AG20443 (cell line): ENCODE measurements around the gene MGAT5.

ENCODE experiments used
- DNase-seq: peaks from one replicate; pipeline ENCODE4 v3.0.0; 2012; ENCODE audit warnings: low spot score, mixed read lengths

Gene MGAT5

DNA sequence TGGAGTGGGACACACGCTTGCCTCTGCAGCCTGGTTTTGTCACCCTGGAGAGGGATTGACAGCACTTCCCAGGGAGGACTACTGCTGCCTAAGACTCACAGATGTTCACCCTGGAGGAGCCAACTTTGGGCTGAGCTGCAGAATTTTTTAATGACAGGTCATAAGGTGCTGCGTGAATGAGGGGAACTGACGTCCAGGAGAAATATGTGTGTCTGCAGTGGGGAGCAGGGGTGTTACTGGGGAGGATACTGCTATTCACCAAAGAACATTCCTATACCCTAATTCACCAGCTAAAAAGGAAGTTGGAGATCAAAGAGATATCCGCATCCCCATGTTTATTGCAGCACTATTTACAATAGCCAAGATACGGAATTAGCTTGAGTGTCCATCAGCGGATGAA is 144.4 kb downstream of the MGAT5 start:
- DNase-seq: peak; percentile 71

DNA sequence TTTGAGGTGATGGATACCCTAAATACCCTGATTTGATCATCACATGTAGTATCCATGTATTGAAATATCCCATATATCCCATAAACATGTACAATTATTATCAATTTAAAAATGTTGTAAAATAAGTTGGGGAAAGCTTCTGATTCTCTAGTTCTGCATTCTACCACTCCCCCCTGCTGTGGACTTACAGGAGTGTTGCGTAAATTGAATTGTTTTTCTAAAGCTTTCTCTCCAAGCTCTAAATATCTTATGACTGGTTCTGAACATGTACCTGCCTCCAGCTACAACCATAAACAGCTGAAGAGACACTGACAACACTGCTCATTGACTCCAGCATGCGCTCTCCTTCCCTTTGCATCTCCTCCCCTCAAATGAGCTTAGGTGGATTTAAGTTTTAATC is 145.2 kb downstream of the MGAT5 start:
- no peak for DNase-seq

DNA sequence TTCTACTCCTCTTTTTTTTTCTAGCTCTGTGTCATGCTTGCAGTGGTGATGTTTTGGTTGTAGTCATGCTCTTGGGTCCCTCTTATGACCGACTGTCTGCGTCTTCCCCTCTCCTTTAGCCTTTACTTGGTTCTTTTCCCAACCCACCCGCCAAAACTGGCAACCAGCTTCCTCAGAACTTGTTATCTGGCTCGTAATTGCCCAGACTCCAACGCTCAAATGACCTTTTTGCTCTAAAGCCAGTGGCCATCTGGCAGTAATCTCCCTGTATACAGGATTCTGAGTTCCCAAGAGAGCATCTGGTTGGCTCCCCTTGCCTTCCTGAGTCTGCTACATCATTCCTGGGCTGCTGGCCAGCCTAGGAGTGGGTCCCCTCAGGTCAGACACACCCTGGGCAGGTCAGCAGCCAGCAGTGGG is 147.2 kb downstream of the MGAT5 start:
- peak; percentile 20 for DNase-seq

DNA sequence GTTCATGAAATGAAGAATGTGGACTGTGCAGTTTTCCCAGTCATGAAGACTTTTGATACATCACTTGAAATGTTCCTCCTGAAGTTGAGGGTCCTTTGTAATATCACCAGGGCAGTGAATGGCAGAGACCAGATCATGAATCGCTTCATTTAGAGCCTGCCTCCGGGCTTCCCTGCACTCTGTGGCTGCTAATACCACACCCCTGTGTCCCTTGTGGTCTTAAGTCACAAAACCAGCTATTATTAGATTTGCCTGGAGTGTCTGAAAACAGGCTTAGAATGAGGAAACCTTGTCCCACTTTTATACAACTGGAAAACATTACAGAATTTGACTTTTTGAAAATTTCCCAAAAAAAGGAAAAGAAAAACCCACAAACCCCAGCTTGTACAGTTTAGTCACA is 147.9 kb downstream of the MGAT5 start:
- peak; percentile 57 for DNase-seq

DNA sequence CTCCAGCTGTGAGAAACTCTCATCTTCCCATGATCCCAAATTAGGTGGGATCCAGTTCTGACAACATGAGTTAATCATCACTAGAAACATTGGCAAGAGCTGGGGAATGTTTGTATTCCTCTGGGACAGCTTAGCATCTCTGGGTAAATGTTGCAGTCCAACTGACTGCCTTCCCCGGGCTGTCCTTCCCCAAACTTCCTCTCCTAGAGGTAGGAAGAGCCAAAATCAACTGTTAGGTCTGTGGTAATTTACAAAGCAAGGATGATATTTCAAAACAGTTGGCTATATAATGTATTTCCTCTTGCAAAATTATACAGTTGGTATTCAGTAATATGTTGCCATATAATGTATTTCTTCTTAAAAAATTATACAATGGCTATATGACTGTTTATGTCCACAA is 148.5 kb downstream of the MGAT5 start:
- DNase-seq: peak; percentile 80

DNA sequence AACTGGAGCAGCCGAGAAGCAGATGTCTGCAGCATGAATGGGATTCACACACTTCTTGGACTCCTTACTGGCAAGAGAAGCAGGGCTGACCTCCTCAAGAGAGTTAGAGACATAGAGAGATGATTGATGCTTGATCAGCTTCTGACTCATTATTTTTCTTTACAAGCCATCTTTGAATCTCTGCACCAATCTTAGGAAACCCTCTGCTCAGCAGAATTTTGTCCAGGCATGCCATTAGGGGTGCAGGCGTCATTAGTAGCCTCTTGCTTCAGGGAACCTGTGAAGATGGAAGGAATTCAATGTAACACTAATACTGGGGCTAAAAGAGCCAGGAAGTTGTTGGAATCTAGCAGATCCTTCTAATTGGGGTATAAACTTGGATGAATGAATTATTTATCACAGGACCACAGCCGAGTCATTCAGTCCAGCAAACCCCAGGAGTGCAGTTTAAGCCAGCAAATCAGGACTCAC is 151.8 kb downstream of the MGAT5 start:
- no peak for DNase-seq

DNA sequence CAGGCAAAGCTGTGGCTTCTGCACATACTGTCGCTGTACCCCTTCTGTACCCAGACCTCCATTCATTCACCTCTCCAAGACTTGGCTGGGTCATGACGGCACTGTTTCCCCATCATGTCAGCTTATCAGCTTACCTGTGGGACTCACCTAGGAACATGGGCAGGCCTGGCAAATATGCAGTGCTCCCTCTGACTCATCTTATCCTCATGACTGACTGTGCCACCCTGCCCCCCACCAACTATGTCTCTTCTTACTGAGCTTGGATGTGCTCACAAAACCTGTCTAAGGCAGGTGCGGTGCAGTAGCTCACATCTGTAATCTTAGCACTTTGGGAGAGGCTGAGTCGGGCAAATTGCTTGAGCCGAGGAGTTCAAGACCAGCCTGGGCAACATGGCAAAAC is 152.4 kb downstream of the MGAT5 start:
- DNase-seq: no peak

DNA sequence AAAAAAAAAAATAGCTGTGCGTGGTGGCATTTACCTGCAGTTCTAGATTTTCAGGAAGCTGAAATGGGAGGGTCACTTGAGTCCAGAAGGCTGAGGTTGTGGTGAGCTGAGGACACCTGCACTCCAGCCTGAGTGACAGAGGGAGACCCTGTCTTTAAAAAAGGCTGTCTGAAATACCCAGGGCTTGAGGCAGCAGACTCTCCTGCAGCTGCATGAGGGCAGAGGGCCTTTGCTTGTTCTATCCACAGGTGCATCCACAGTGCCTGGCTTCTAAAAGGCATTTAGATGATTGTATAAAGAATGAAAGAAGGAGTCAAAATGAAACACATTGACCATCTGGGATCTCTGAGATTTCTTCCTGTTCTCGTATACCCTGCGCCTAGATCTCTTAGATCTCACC is 152.9 kb downstream of the MGAT5 start:
- no peak for DNase-seq

DNA sequence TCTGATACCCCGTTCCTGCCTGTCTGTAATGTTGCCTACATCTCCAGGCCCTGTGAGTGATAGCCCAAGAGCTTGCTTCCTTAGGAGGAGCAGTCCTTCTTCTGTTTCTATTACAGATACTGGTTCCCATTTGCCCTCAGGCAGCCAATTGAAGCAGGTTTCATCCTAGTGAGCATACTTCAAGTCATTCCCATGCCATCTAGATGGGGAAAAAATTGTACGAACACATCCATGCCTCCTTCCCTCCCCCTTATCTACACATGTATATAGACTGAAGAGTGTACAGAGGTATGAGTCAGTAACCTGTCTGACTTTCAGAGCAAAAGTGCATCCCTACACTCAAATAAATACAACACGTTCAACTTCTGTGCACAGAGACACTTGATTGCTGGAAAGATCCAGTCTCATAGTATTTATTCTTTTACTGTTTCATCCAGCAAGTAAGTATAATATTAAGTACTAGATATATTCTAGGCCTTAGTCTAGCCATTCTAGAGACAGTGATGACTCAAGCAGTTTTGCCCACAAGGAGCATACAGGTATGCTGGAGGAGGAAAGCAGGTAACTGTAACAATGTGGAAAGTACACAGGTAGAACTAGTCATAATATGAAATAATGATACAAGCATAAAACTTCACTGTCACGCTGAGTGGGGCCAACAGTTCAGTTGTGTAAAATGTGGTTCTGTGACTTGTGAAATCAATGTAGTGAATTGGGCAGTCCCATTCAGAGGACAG is 153.4 kb downstream of the MGAT5 start:
- DNase-seq: no peak

DNA sequence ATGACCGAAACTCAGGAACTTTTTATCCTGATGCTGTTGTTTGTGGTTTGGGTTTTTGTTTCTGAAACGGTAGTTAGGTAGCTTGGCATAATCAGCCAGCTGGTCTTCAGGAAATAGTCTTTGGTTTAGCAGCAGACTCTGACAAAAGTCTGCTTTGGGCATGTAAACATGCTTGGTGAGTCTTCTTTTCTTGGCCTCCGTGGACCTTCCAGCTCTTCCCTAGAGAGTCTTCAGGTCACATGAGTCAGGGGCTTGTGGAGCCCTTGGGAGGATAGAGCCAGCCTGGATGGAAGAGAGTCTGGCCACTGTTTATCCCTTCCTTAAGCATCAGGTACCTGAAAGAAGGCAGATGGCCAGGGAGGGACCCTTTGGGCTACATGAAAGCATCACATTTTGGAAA is 154.5 kb downstream of the MGAT5 start:
- no peak for DNase-seq

DNA sequence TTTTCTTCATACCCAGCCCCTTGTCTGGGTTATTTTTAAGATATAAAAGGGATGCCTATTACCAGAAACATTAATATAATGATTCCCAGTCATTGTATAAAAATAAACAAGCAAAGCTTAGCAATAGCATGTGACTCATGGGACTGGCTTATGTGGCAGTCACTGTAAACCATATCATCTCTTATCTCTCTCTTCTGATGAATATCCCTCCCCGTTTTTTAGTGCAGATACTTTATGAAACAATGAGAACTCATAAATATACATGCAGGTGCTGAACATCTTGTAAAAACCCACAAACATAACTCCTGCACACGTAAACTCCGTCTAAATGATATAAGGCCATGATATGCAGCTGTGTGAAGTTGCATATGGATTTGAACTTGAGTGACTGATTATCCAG is 154.9 kb downstream of the MGAT5 start:
- DNase-seq: no peak

DNA sequence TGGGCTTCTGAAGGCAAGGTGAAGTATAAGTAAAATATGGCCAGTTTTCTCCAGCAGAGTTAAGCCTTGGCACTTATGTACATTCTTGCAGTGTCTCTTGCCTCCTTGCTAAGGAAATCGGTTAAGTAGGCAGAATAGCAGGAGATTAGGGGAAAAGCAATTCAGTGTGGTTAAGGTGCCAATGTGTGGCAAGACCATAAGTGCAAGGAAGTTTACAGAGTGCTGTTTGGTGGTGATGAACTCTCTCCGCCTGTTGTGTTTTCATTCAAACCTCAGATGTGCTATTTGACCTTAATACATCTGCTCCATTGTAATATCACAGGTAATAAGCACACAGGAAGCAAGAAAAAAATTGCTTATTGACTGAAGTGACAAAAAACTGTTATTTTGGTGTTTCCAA is 156.1 kb downstream of the MGAT5 start:
- DNase-seq: no peak

DNA sequence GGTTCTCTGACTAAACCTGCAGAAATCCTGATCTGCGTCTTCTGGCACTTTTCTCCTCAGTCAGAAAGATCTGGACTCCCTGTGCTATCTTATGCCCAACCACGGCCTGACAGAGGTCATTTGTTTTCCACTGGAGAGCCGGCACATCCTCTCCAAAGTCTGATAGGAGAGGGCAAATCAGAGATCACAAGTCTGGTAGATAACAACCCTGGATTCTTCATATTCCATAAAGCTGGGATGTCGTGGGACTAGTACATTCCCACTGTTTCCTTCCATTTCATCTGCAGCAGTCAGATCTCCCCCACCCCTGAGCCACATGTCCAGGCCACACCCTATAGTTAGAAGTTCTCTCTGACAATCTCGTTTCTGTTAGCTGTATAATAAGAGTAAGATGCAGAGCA is 157.0 kb downstream of the MGAT5 start:
- peak; percentile 22 for DNase-seq

DNA sequence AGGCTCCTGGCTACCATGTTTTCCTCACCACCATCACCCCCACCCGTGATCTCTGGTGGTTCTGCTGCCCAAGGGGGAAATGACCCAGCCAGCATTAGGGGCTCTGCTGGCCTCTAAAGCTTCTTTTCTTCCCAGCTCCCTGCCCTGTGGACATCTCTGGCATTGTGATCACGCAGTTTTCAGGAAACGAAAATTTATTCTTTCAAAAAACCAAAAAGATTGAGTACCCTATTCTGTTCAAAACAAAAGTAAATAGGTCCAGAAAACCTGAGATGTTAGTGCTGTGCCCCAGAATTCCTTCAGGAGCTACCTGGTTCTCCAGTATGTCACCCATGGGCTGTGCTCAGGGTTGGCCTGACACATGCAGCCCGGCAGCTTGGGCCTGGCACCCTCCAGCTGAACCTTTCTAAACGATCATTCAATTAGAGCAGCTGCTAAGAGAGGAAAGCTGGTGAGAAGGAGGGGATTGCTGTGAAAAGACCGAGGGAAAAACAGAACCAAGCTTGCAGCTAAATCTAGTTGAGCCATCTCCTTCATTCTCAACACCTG is 157.5 kb downstream of the MGAT5 start:
- DNase-seq: no peak

DNA sequence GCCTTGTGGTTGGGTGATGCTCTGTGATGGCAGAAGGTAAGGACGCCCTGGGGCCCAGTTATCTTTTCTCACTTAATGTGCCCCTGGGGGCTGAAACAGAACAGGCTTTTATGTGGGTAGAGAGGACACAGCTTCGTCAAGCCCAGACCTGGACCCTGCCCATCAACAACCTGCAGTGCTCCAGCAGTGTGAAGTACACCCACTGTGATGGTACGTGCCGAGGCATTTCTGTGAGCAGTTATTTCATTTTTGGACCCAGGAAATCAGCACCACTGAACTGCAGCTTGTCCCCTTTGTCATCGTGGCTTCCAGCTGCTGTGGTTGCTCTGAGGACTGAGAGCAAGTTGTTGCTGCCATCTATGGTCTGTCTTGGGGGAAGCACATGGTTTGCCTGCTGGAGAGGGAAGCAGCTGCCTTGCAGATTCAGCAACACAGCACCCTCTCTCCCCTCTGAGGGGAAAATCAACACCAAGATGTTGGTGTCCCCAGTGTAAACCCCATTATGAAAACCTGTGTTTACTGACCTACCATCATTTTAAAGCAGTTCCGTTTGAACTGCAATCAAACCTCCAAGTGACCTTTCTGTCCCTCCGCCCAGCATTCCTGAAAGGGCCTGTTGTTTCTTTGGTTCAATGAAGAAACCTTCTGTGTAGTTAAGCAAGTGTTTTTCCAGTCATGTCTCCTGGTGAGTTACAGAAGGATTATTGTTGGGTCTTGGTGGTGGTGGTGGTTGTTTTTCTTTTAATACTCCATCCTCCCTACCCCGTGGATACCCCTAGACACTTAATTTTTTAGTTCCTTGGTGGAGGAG is 158.2 kb downstream of the MGAT5 start:
- DNase-seq: peak; percentile 88

DNA sequence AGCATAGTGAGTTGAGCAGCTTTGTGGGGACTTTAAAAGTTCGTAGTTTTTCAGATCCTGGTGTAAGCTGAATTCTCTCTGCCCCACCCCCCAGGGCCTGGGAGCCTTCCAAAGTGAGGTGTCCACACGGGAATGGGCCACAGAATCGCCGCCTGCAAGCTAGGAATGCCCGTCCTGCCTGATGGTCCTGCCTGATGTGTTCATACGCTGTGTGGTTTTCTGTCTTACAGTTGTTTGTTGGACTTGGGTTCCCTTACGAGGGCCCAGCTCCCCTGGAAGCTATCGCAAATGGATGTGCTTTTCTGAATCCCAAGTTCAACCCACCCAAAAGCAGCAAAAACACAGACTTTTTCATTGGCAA is 158.7 kb downstream of the MGAT5 start:
- DNase-seq: no peak

DNA sequence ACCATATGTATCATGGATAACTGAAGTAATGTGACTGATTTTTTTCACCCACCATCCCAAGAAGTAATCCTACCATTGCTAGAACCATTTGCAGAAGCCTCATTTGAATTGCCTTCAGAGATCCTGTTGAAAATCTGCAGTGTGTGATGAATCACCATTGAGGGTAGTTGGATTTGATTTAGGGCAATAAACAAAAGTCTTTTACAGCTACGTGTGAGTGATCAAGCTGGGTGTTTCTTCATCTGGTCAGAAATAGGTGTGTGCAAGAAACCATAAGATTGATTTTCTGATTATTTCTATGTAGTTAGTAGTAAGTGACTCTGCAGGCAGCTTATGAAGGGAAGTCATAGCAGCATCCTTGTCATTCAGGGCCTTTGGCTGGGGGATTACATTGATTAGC is 159.6 kb downstream of the MGAT5 start:
- no peak for DNase-seq

DNA sequence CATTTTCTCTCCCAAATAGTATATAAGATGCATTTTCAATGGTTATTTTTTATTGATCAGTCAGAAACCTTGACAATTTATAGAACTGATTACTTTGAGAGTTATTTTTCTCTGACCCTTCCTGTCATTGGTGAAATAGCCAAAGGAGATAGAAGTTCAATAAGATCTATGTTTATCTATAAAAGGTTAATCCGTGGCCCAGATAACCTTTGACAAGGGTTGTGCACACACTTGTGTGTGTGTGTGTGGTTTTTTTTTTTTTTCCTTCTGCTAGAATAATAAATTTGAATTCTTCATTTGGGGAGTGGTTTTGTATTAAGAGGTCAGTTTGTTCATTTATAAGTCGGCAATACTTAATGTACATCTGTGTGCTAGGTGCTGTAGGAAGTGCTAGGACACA is 160.0 kb downstream of the MGAT5 start:
- no peak for DNase-seq

DNA sequence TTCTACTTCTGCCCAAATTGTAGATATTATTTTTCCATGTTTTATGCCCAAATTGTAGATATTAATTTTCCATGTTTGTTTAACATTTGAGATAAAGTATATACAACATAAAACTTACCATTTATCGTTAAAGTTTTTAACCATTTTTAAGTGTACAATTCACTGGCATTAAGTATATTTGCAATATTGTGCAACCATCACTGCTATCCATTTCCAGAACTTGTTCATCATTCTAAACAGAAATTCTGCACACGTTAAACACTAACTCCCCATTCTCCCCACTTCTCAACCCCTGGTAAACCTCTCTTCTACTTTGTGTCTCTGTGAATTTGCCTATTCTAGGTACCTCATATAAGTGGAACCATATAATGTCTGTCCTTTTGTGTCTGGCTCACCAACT is 162.1 kb downstream of the MGAT5 start:
- no peak for DNase-seq

DNA sequence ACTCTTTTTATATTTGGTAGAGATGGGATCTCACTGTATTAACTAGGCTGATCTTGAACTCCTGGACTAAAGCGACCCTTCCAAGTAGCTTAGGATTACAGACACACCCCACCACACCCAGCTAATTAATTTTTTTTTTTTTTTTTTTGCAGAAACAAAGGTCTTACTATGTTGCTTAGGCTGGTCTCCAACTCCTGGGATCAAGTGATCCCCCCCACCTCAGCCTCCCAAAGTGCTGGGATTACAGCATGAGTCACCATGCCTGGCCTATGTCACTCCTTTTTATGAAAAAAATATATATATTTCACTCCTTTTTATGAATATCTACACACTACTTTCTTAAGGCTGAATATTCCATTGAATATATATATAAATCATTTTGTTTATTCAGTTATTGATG is 162.8 kb downstream of the MGAT5 start:
- no peak for DNase-seq

DNA sequence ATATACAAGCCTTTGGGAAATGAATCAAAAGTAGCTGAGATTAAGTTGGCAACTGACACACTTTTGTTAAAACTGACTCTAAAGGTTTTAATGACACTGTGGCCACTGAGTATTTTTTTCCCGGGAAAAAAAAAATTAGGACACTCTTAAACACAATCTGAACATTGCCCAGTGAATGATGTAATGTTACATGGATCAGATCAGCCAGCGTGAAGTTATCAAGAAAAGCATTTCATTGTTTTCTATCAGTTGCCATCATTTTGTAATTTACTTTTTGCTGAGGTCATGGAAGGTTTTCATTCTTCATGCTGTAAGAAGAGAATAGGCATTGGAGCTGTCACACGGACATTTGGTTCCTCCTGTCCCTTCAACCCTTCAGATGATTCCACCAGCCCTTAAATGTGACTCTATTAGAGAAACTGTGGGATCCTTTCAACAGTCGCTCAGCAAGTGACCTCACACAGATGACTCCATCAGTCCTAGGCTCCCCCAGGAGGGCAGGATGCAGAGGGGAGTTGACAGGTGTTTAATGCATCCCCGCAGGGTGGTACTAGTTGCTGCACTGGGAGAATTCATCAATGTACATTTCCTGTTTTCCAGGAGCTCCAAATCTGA is 164.2 kb downstream of the MGAT5 start:
- no peak for DNase-seq

DNA sequence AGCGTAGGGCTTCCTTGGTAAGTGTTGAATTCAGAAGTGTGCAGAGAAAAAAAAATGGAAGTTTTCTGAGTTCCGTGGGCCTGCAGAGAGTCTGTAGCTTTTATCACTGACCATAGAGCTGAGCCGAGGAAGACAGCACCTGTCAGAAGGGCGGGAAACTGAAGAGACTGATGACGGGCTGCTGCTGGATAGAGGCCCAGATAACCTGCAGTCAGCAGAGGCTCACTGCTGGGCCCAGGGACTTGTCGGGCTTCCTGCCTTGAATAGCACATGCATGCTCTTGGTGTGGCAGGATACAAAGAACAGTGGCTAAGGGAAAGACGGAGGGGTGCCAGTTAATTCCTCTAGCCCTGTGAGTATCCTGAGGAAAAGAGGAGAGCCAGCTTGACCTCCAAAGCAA is 166.4 kb downstream of the MGAT5 start:
- no peak for DNase-seq

DNA sequence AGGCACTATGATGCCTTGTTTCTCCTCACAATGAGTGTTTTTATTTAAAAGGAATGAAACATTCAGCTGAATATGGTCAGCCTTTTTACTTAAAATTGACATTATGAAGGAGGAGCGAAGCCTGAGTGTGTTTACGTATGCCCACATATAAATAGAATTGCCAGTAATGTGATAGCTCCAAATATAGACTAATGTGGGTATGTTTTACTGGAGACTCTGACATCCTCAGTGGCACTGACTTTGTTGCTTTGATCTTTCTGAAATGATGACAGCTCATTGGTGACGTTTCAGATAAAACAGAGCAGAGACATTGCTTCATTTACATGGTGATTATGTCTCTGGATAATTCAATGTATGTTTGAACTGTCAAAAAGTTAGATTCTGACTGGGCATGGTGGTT is 167.0 kb downstream of the MGAT5 start:
- no peak for DNase-seq
